ENCODE measurements around the gene SF3A2. TPM values are rescaled to one million over a fixed set of nuclear protein-coding genes. Genes with fewer than 3 reads are reported as not detected.

SF3A2 gene
- total RNA-seq, 1 donor from 2014 or later = 107 TPM

DNA sequence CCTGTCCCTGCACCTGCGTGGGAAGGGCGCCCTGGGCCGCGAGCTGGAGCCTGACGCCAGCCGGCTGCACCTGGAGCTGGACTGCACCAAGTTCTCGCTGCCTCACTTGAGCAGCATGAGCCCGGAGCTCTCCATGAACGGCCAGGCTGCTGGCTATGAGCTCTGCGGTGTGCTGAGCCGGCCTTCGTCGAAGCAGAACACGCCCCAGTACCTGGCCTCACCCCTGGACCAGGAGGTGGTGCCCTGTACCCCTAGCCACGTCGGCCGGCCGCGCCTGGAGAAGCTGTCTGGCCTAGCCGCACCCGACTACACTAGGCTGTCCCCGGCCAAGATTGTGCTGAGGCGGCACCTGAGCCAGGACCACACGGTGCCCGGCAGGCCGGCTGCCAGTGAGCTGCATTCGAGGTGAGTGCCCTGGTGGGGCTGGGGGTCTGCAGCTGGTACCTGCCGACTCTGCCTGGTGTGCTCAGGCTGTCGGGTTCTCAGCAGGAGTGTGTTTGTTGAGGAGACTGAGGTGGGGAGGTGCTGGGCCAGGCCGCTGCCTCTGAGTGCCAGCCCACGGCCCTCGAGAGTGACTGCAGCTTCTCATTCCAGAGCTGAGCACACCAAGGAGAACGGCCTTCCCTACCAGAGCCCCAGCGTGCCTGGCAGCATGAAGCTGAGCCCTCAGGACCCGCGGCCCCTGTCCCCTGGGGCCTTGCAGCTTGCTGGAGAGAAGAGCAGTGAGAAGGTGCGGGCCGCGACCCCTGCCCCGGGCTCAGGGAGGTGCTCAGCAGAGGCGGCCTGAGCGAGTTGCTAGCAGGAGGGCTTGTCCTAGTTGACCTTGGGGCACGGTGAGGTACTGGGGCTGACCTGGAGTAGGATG, 20.0 kb upstream of the SF3A2 start:
- peaks cover 5% of the 10 kb centered on the region for H3K4me1 Mint-ChIP-seq
- TF ChIP-seq, protein P1, sequence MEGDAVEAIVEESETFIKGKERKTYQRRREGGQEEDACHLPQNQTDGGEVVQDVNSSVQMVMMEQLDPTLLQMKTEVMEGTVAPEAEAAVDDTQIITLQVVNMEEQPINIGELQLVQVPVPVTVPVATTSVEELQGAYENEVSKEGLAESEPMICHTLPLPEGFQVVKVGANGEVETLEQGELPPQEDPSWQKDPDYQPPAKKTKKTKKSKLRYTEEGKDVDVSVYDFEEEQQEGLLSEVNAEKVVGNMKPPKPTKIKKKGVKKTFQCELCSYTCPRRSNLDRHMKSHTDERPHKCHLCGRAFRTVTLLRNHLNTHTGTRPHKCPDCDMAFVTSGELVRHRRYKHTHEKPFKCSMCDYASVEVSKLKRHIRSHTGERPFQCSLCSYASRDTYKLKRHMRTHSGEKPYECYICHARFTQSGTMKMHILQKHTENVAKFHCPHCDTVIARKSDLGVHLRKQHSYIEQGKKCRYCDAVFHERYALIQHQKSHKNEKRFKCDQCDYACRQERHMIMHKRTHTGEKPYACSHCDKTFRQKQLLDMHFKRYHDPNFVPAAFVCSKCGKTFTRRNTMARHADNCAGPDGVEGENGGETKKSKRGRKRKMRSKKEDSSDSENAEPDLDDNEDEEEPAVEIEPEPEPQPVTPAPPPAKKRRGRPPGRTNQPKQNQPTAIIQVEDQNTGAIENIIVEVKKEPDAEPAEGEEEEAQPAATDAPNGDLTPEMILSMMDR (IDR thresholded peaks at IDR 0.05) = no peak

DNA sequence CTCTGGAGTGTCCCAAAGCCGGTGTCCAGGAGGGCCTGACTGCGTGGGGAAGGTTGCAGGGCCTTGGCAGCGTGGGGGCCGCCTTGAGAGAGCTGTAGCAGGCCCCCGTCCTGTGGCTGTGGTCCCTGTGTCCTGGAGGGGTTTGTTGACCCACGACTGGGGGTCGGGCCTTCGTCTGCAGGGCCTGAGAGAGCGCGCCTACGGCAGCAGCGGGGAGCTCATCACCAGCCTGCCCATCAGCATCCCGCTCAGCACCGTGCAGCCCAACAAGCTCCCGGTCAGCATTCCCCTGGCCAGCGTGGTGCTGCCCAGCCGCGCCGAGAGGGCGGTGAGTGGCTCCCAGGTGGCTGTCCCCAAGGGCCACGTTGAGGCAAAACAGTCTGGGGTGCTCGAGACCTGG, 19.0 kb upstream of the SF3A2 start:
- TF ChIP-seq, protein P1 (IDR thresholded peaks at IDR 0.05) = no peak
- intact Hi-C loops (cut with micrococcal nuclease) = no loop called here
- CTCF ChIA-PET = no interaction called here
- H3K4me1 Mint-ChIP-seq = peaks cover 6% of the 10 kb centered on the region
- H3K9me3 Mint-ChIP-seq = no peaks in the 10 kb centered on the region
- no peak overlapping the region for H3K27ac Mint-ChIP-seq
- DNase-seq (no peak), ATAC-seq (ENCODE audit: low read depth) (no peak)
- no peak overlapping the region for H3K4me3 Mint-ChIP-seq
- peaks cover 80% of the 10 kb centered on the region for H3K36me3 Mint-ChIP-seq (ENCODE audit: low read depth)
- POLR2A ChIA-PET = no interaction called here
- H3K27me3 Mint-ChIP-seq = no peaks in the 10 kb centered on the region

More for the DNA sequence above, 20.0 kb upstream of the SF3A2 start:
- Mint-ChIP-seq H3K27ac (peak overlapping the region; percentile 13), H3K9me3 (no peaks in the 10 kb centered on the region), H3K36me3 (ENCODE audit: low read depth) (peaks cover 88% of the 10 kb centered on the region), H3K4me3 (no peak overlapping the region), H3K27me3 (no peaks in the 10 kb centered on the region)
- ChIA-PET CTCF (interaction anchor here (1.6 kb wide), 1 partner anchor 61 kb away, joined by 5 read pairs; no protein-coding TSS in a partner anchor), POLR2A (interaction anchor here (1.0 to 1.7 kb wide), 2 partner anchors 13 to 45 kb away, joined by 3 to 5 read pairs; no protein-coding TSS in a partner anchor)
- intact Hi-C loops (cut with micrococcal nuclease) = no loop called here
- DNase-seq (no peak), ATAC-seq (ENCODE audit: low read depth) (no peak)

DNA sequence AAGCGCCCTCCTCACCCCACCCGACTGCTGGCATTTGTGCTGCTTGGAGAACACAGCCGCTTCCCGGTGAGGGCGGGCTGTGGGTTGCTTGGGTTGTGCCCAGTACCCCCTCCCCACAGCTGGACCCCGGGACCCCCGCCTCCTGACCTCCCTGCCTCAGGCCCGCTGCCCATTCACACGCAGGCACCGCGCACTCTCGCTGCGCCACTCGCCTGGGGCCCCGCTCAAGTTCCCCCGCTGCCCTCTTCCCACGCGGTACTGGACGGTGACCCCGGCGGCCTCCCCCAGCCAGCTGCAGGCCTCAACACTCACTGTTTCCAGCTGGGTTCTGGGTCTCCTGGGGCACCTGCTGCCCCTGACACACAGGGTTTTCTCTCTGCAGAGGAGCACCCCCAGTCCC, 16.9 kb upstream of the SF3A2 start:
- Mint-ChIP-seq H3K27ac (no peak overlapping the region), H3K36me3 (ENCODE audit: low read depth) (peaks cover 81% of the 10 kb centered on the region)
- POLR2A ChIA-PET = no interaction called here

DNA sequence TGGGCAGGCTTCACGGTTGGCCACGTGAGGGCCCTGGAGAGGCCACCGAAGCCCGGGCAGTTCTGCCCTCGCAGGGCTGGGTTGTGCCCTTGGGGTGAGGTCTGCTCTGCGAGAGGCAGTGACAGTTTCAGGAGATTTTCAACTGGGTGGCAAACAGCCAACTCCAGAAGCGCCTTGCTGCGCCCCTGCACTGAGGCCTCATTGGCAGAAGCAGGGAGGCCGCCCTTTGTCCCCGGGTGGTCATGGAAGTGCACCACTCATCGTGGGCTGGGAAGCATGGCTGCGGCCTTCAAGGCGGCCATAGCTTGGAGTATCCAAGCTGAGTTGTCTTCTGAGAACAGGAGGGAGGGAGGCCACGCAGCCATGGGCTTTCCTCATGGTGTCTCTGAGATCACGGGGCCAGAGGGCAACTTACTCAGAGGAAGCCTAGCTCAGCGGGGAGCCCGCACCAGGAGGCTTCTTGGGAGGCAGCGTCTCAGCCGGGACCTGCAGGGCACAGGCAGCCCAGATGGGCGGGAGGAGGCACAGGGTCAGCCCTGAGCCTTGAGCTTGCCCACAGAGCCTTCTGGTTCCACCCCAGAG, 15.3 kb upstream of the SF3A2 start:
- TF ChIP-seq, protein P1 (IDR thresholded peaks at IDR 0.05) = no peak
- no peaks in the 10 kb centered on the region for H3K9me3 Mint-ChIP-seq
- ChIA-PET CTCF (interaction anchor here (1.1 to 1.5 kb wide), 3 partner anchors 13 to 65 kb away, joined by 3 to 6 read pairs (median 3); no protein-coding TSS in a partner anchor), POLR2A (interaction anchor here (0.9 to 2.1 kb wide), 3 partner anchors 14 to 107 kb away, joined by 3 to 9 read pairs (median 3); no protein-coding TSS in a partner anchor)
- H3K4me3 Mint-ChIP-seq = no peak overlapping the region
- intact Hi-C loops (cut with micrococcal nuclease) = no loop called here
- H3K36me3 Mint-ChIP-seq (ENCODE audit: low read depth) = peaks cover 78% of the 10 kb centered on the region
- ATAC-seq (ENCODE audit: low read depth) = no peak
- H3K4me1 Mint-ChIP-seq = peaks cover 32% of the 10 kb centered on the region
- DNase-seq = no peak
- H3K27ac Mint-ChIP-seq = no peak overlapping the region
- no peaks in the 10 kb centered on the region for H3K27me3 Mint-ChIP-seq

More for the DNA sequence above, 16.9 kb upstream of the SF3A2 start:
- Mint-ChIP-seq H3K27me3 (no peaks in the 10 kb centered on the region), H3K4me1 (peaks cover 25% of the 10 kb centered on the region), H3K4me3 (no peak overlapping the region), H3K9me3 (no peaks in the 10 kb centered on the region)
- intact Hi-C loops (cut with micrococcal nuclease) = no loop called here
- TF ChIP-seq, protein P1 (IDR thresholded peaks at IDR 0.05) = no peak
- CTCF ChIA-PET = no interaction called here
- DNase-seq = no peak
- ATAC-seq (ENCODE audit: low read depth) = no peak

DNA sequence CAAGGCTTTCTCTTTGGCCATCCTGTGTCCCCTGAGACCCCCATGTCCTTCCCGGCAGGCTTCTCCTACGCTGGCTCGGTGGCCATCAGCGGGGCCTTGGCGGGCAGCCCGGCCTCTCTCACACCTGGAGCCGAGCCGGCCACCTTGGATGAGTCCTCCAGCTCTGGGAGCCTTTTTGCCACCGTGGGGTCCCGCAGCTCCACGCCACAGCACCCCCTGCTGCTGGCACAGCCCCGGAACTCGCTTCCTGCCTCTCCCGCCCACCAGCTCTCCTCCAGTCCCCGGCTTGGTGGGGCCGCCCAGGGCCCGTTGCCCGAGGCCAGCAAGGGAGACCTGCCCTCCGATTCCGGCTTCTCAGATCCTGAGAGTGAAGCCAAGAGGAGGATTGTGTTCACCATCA, 14.7 kb upstream of the SF3A2 start:
- H3K27ac Mint-ChIP-seq = no peak overlapping the region
- peaks cover 32% of the 10 kb centered on the region for H3K4me1 Mint-ChIP-seq
- H3K36me3 Mint-ChIP-seq (ENCODE audit: low read depth) = peaks cover 73% of the 10 kb centered on the region
- DNase-seq = no peak
- ChIA-PET CTCF (interaction anchor here (1.1 to 1.5 kb wide), 3 partner anchors 13 to 66 kb away, joined by 3 to 6 read pairs (median 3); no protein-coding TSS in a partner anchor), POLR2A (interaction anchor here (0.9 to 2.1 kb wide), 2 partner anchors 50 to 106 kb away, joined by 3 to 9 read pairs; no protein-coding TSS in a partner anchor)
- H3K27me3 Mint-ChIP-seq = no peaks in the 10 kb centered on the region
- no peak for ATAC-seq (ENCODE audit: low read depth)
- H3K9me3 Mint-ChIP-seq = no peaks in the 10 kb centered on the region
- intact Hi-C loops (cut with micrococcal nuclease) = no loop called here
- TF ChIP-seq, protein P1 (IDR thresholded peaks at IDR 0.05) = no peak
- H3K4me3 Mint-ChIP-seq = no peak overlapping the region

Measured in activated B cell treated with CpG ODN at 0.5 μM for 24 hours (primary cell).